Keratinocyte (primary cell): ENCODE measurements around the gene PGAP3. TPM values are rescaled to one million over a fixed set of nuclear protein-coding genes. Genes with fewer than 3 reads are reported as not detected.

Source experiments
- DNase-seq: peaks from one replicate; pipeline ENCODE4 v3.0.0-alpha.2; 2011; ENCODE audit warnings: low read depth, missing footprints, low spot score
- FAIRE-seq: peaks from 2 replicates; lab custom pipeline; 2011; peaks lifted over from hg19 to GRCh38; lab: Jason Lieb, UNC
- H2AFZ ChIP-seq: 2 replicates; pipeline ENCODE4 v1.6.0; 2012; ENCODE audit warnings: low read length, control low read depth, inconsistent platforms; ENCODE audit not compliant: control insufficient read depth
- H3K27ac ChIP-seq: 2 replicates; pipeline ENCODE4 v1.5.1; 2011; ENCODE audit warnings: low read length; ENCODE audit not compliant: control insufficient read depth, insufficient read depth
- H3K27me3 ChIP-seq: 3 replicates; pipeline ENCODE4 v1.6.0; 2011; ENCODE audit warnings: low read length; ENCODE audit not compliant: control insufficient read depth, insufficient read depth; ENCODE audit errors: extremely low read depth
- H3K36me3 ChIP-seq, 2 experiments: 2 replicates in 1 of 2; 3 replicates in 1 of 2; pipeline ENCODE4 v1.5.1; 2011; ENCODE audit warnings: low read length in 2 of 2, mild to moderate bottlenecking in 1 of 2; ENCODE audit not compliant: control insufficient read depth in 2 of 2, insufficient read depth in 2 of 2; ENCODE audit errors: extremely low read depth in 1 of 2
- H3K4me1 ChIP-seq: 3 replicates; pipeline ENCODE4 v1.5.1; 2011; ENCODE audit warnings: low read length; ENCODE audit not compliant: control insufficient read depth, insufficient read depth; ENCODE audit errors: extremely low read depth
- H3K4me2 ChIP-seq: 3 replicates; pipeline ENCODE4 v1.6.0; 2011; ENCODE audit warnings: low read depth, low read length; ENCODE audit not compliant: control insufficient read depth, insufficient read depth; ENCODE audit errors: extremely low read depth
- H3K4me3 ChIP-seq, 3 experiments: fragments of 200-600 bp in 1 of 3; sonication (generic) in 1 of 3; 2 replicates in 2 of 3; 3 replicates in 1 of 3; pipeline ENCODE4 v1.5.1; 2011 to 2016; ENCODE audit warnings: low read length in 3 of 3, mild to moderate bottlenecking in 3 of 3, control low read depth in 2 of 3, inconsistent platforms in 1 of 3, low read depth in 1 of 3, mixed read lengths in 1 of 3, mixed run types in 1 of 3, moderate library complexity in 1 of 3; ENCODE audit not compliant: control insufficient read depth in 2 of 3, insufficient read depth in 2 of 3; ENCODE audit errors: extremely low read depth in 1 of 3
- H3K79me2 ChIP-seq: 2 replicates; pipeline ENCODE4 v1.6.0; 2012; ENCODE audit warnings: low read length; ENCODE audit not compliant: control insufficient read depth, insufficient read depth
- H3K9ac ChIP-seq: 3 replicates; pipeline ENCODE4 v1.6.0; 2011; ENCODE audit warnings: low read length; ENCODE audit not compliant: control insufficient read depth, insufficient read depth; ENCODE audit errors: extremely low read depth
- H3K9me1 ChIP-seq: 3 replicates; pipeline ENCODE4 v1.6.0; 2011; ENCODE audit warnings: low read length; ENCODE audit not compliant: control insufficient read depth, insufficient read depth; ENCODE audit errors: extremely low read depth
- H3K9me3 ChIP-seq: 2 replicates; pipeline ENCODE4 v1.5.1; 2012; ENCODE audit warnings: low read depth, low read length; ENCODE audit not compliant: control insufficient read depth
- H4K20me1 ChIP-seq: 3 replicates; pipeline ENCODE4 v1.6.0; 2011; ENCODE audit warnings: low read length; ENCODE audit not compliant: control insufficient read depth, insufficient read depth; ENCODE audit errors: extremely low read depth
- CTCF ChIP-seq, 3 experiments: IDR thresholded peaks in 1 of 3; conservative IDR thresholded peaks in 1 of 3; optimal IDR thresholded peaks in 1 of 3; 2 replicates in 2 of 3; 3 replicates in 1 of 3; pipeline versions ENCODE3 to v1.5.1; 2011; ENCODE audit warnings: low read length in 3 of 3, mild to moderate bottlenecking in 3 of 3, moderate library complexity in 2 of 3, control low read depth in 1 of 3, inconsistent platforms in 1 of 3; ENCODE audit not compliant: insufficient read depth in 2 of 3; ENCODE audit errors: extremely low read depth in 1 of 3
- EZH2 ChIP-seq: IDR thresholded peaks from one replicate; pipeline ENCODE4 v1.6.1; 2012; ENCODE audit warnings: inconsistent platforms, mild to moderate bottlenecking, low read length, moderate library complexity
- dilution Hi-C: fragments of 300-500 bp; cut with MboI; formaldehyde crosslinking; loops from one replicate; pipeline ENCODE4 v1.7.0; 2020; ENCODE audit warnings: low sequenced_read_pairs; ENCODE audit not compliant: extremely low pct_ligation_motif_present
- polyA plus RNA-seq, 5 experiments: library from polyadenylated mRNA; depleted of rRNA in 3 of 5; stranded (reverse) in 3 of 5; stranded (forward) in 1 of 5; unstranded in 1 of 5; fragments of >200 nt; gene quantifications; 1 replicate in 1 of 5; 2 replicates in 3 of 5; 3 replicates in 1 of 5; pipeline versions ENCODE4 v1.2.1 to v1.2.3, GENCODE V29; 2011 to 2012; ENCODE audit warnings: missing spikeins in 2 of 5, low read depth in 1 of 5, low replicate concordance in 1 of 5

Gene PGAP3
- polyA plus RNA-seq, 1 donor (not counting 4 experiments of a cell fraction or from before 2014, with no cell fraction given): 5.6 TPM

- Histone ChIP-seq H3K79me2 (no peaks in the 10 kb centered on the region), H3K9ac (no peak overlapping the region), H3K4me2 (no peak overlapping the region), H3K36me3 (peaks cover 0 to 2% of the 10 kb centered on the region in 2 experiments), H3K9me1 (no peaks in the 10 kb centered on the region), H3K27ac (no peak overlapping the region), H3K4me3 (no peak overlapping the region), H3K9me3 (no peaks in the 10 kb centered on the region), H2AFZ (no peak overlapping the region), H3K4me1 (peaks cover 8% of the 10 kb centered on the region), H3K27me3 (peaks cover 44% of the 10 kb centered on the region), H4K20me1 (no peaks in the 10 kb centered on the region)
- dilution Hi-C loops: no loop called here
- DNase-seq (no peak), FAIRE-seq (no peak)
- TF ChIP-seq EZH2 (no peak), CTCF (optimal IDR thresholded peaks at IDR 0.05 in 1 of 3, IDR thresholded peaks at IDR 0.05 in 1 of 3, conservative IDR thresholded peaks at IDR 0.05 in 1 of 3; ENCODE audit: extremely low read depth in 1 of 3, insufficient read depth in 2 of 3, low read length in 3 of 3) (no peak)
Measured at GRCh38 chr17:39666601-39667261, 21.1 kb downstream of the PGAP3 start.

DNA sequence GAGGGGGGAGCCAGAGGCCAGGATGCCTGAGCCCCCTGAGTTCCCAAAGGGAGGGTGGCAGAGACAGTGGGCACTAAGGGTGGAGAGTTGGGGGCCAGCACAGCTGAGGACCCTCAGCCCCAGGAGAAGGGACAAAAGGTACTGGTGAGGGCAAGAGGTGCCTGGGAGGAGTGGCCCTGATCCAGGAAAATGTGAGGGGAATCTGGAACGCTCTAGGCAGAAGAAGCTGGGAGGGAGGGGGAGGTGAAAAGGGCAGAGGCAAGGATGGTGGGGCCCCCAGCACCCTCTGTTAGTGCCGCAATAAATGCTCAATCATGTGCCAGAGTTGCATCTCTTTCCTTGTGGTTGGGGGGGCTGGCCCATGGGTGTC lies 21.6 kb downstream of the PGAP3 start:
- FAIRE-seq (no peak), DNase-seq (no peak)
- Histone ChIP-seq H3K4me1 (peaks cover 8% of the 10 kb centered on the region), H3K9ac (no peak overlapping the region), H3K36me3 (peaks cover 0 to 2% of the 10 kb centered on the region in 2 experiments), H3K4me3 (no peak overlapping the region), H3K79me2 (no peaks in the 10 kb centered on the region), H3K9me3 (no peaks in the 10 kb centered on the region), H3K9me1 (no peaks in the 10 kb centered on the region), H2AFZ (no peak overlapping the region), H3K4me2 (no peak overlapping the region), H3K27me3 (peaks cover 39% of the 10 kb centered on the region), H3K27ac (no peak overlapping the region), H4K20me1 (no peaks in the 10 kb centered on the region)
- no peak for TF ChIP-seq EZH2
- no peak for TF ChIP-seq CTCF (optimal IDR thresholded peaks at IDR 0.05 in 1 of 3, IDR thresholded peaks at IDR 0.05 in 1 of 3, conservative IDR thresholded peaks at IDR 0.05 in 1 of 3; ENCODE audit: extremely low read depth in 1 of 3, insufficient read depth in 2 of 3, low read length in 3 of 3)
- dilution Hi-C loops: no loop called here
